Esophagus squamous epithelium (tissue), 5 donors: Measurements from ENCODE around the gene FOCAD. TPM values are rescaled to one million over a fixed set of nuclear protein-coding genes. Genes with fewer than 3 reads are reported as not detected.

Source experiments
- DNase-seq: peaks from one replicate; lab custom pipeline; 2025; lab: John Stamatoyannopoulos, UW
- H3K27ac ChIP-seq, 4 donors: fragments of 200-600 bp; sonication (generic); one replicate each; pipeline ENCODE4 v1.5.1; 2016 to 2019; ENCODE audit warnings: mild to moderate bottlenecking in 1 of 4
- H3K27me3 ChIP-seq, 4 donors: fragments of 200-600 bp; sonication (generic); 1 replicate in 3 of 4; 2 replicates in 1 of 4; pipeline versions ENCODE4 v1.5.1 to v1.6.0; 2017 to 2021; ENCODE audit warnings: antibody characterized with exemption in 1 of 4
- H3K36me3 ChIP-seq, 3 donors: fragments of 200-600 bp; sonication (generic); one replicate each; pipeline ENCODE4 v1.5.1; 2016 to 2019
- H3K4me1 ChIP-seq, 3 donors: fragments of 200-600 bp; sonication (generic); one replicate each; pipeline ENCODE4 v1.5.1; 2017 to 2019
- H3K4me3 ChIP-seq, 4 donors: fragments of 200-600 bp; sonication (generic); 1 replicate in 3 of 4; 2 replicates in 1 of 4; pipeline ENCODE4 v1.5.1; 2016 to 2019; ENCODE audit warnings: mild to moderate bottlenecking in 2 of 4, moderate library complexity in 1 of 4
- H3K9me3 ChIP-seq, 3 donors: fragments of 200-600 bp; sonication (generic); one replicate each; pipeline ENCODE4 v1.5.1; 2016 to 2019
- CTCF ChIP-seq, 6 experiments: fragments of 450-650 bp in 4 of 6; fragments of 200-600 bp in 2 of 6; sonication (generic) in 2 of 6; IDR thresholded peaks; one replicate each; pipeline ENCODE4 v1.5.1; 2016 to 2019; ENCODE audit warnings: antibody characterized with exemption in 6 of 6, mild to moderate bottlenecking in 4 of 6, moderate library complexity in 4 of 6
- POLR2A ChIP-seq, 4 donors: fragments of 450-650 bp; IDR thresholded peaks; one replicate each; pipeline ENCODE4 v1.6.1; 2017; ENCODE audit warnings: antibody characterized with exemption in 4 of 4, mild to moderate bottlenecking in 4 of 4, moderate library complexity in 3 of 4
- WGBS, 2 donors: methylation state at CpG; one replicate each; pipeline ENCODE4 v1.1.5; 2018; 5-methylcytosine and 5-hydroxymethylcytosine counted together
- intact Hi-C: fragments of 100-400 bp; cut with DNase I; formaldehyde crosslinking; loops from one replicate; pipeline ENCODE4 v1.15.0; 2022
- total RNA-seq, 4 donors: library from RNA; depleted of rRNA; stranded (reverse); fragments of >200 nt; gene quantifications; one replicate each; pipeline ENCODE4 v1.1.0, GENCODE V29; 2016
- donor health status: DM: yes; HTN: yes; CAD: no.

FOCAD gene
- total RNA-seq, 4 donors from 2014 or later, result 20.7 to 34.9 (median 25.5) TPM

DNA sequence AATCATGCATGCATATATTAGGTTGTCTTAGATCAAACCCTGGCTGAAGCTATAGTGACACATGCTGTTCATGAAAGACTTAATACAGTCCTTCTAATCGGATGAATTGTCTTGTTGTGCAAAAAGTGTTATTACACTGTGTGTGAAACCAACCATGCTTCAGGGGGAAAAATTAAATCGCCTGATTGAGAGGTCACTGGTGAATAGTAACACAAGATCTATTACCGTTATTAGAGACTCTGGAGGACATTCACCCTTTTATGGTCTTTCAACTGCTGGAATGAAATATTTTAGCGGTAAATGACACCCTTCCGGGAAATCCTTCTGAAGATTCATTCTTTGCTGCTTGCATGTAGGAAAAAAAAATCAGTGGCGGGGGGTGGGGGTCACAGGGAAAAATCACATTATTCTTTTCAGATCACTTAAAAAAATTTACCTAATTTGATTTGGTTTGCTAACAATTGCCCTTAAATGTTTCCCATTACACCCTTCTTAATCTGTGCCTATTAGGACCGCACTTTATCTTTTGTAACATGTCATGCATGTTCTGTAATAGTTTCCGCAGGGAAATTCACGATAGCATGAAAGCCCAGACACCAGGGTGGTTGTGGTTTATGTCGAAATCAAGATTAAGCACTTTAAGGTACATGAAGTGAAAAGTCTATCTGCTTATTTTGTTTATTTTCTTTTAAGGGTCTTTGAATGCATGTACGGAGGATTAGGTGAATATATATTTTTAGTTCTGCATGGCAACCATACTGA lies 120.6 kb downstream of the FOCAD start:
- 79 to 90% methylated on average over 11 of the region's 11 CpGs for WGBS, 2 donors
- H3K4me1 ChIP-seq, result no peaks in the 10 kb centered on the region
- no peaks in the 10 kb centered on the region for H3K27me3 ChIP-seq
- no peak overlapping the region for H3K4me3 ChIP-seq
- no peak for DNase-seq
- no peaks in the 10 kb centered on the region for H3K9me3 ChIP-seq
- H3K27ac ChIP-seq, result no peak overlapping the region
- no peaks in the 10 kb centered on the region for H3K36me3 ChIP-seq
- intact Hi-C loops, result no loop called here
- no peak for TF ChIP-seq POLR2A (IDR thresholded peaks at IDR 0.05)
- TF ChIP-seq CTCF (IDR thresholded peaks at IDR 0.05), result no peak

DNA sequence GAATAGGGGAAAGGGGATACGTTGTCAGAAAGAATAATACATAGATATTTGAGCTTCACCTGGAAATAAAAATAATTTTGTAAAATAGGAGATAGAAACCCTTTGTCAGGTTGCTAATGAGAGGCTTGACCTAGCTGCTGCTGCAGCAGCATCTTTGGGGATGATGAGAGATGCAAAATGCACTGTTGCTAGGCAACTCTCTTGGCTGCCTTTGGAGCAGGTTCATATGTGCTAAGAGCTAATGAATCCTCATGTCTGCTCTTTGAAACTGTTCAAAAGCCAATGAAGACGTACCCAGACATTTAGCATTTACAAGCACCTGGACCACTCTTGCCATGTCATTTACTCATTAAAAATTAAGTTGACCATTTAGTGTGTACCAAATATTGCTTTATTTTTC lies 121.7 kb downstream of the FOCAD start:
- Histone ChIP-seq H3K4me3 (no peak overlapping the region), H3K27ac (no peak overlapping the region), H3K27me3 (no peaks in the 10 kb centered on the region), H3K9me3 (no peaks in the 10 kb centered on the region), H3K36me3 (no peaks in the 10 kb centered on the region), H3K4me1 (no peaks in the 10 kb centered on the region)
- TF ChIP-seq CTCF (IDR thresholded peaks at IDR 0.05) (no peak), POLR2A (IDR thresholded peaks at IDR 0.05) (no peak)
- no peak for DNase-seq
- intact Hi-C loops, result no loop called here
- WGBS, 2 donors, result 87 to 96% methylated on average over 2 of the region's 2 CpGs

- intact Hi-C loops, result no loop called here
- Histone ChIP-seq H3K4me3 (no peak overlapping the region), H3K36me3 (no peaks in the 10 kb centered on the region), H3K4me1 (no peaks in the 10 kb centered on the region), H3K27me3 (no peaks in the 10 kb centered on the region), H3K9me3 (no peaks in the 10 kb centered on the region), H3K27ac (no peak overlapping the region)
- TF ChIP-seq POLR2A (IDR thresholded peaks at IDR 0.05), result no peak
- TF ChIP-seq CTCF (IDR thresholded peaks at IDR 0.05), result no peak
- WGBS, 2 donors, result 76 to 77% methylated on average over 8 of the region's 8 CpGs
- no peak for DNase-seq
These were observed 123.9 kb downstream of the FOCAD start for GRCh38 chr9:20808002-20808401.

- Histone ChIP-seq H3K4me1 (peaks cover 0 to 8% (median 0%) of the 10 kb centered on the region in 3 donors), H3K4me3 (no peak overlapping the region), H3K9me3 (no peaks in the 10 kb centered on the region), H3K36me3 (no peaks in the 10 kb centered on the region), H3K27ac (no peak overlapping the region), H3K27me3 (no peaks in the 10 kb centered on the region)
- DNase-seq, result no peak
- TF ChIP-seq POLR2A (IDR thresholded peaks at IDR 0.05) (no peak), CTCF (IDR thresholded peaks at IDR 0.05) (no peak)
- intact Hi-C loops, result no loop called here
These were observed 127.8 kb downstream of the FOCAD start for GRCh38 chr9:20811872-20812271.

DNA sequence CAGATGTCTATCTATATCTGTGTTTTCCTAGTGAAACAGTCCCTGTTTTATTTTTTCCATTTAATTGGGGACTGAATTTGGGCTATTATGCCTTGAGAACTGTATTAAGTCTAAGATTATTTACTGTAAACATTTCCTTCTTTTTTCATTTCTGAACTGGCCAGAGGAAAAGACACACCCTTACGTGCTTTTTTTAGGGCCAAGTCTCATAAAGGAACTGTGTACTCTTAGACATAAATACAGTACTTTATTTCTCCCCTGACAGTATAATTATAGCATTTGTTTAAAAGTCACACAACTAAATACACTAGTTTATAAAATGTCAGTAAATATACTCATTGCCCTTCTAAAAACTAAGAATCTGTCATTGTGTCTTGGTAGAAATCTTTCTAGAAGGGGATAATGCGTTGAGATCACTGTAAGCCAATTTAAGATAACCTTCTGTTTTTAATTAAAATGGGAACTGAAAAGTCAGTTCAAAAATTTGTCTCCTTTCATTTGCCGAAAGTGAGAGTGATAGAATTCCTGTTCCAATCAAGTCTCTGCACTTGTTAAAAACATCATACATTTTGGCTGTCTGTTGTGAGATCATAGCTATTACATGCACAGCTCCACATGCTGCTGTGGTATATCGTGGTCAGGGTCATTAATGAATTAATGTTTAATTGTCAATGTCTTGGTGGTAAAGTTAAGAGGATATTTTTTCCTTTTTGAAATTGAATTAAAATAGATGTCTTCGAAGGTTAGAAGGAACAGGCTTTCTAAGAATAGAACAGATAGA lies 132.1 kb downstream of the FOCAD start:
- Histone ChIP-seq H3K27me3 (no peaks in the 10 kb centered on the region), H3K9me3 (no peaks in the 10 kb centered on the region), H3K27ac (no peak overlapping the region), H3K36me3 (no peaks in the 10 kb centered on the region), H3K4me3 (no peak overlapping the region), H3K4me1 (peaks cover 0 to 8% (median 0%) of the 10 kb centered on the region in 3 donors)
- WGBS, 2 donors, result 53 to 68% methylated on average over 5 of the region's 5 CpGs
- no peak for TF ChIP-seq POLR2A (IDR thresholded peaks at IDR 0.05)
- no peak for TF ChIP-seq CTCF (IDR thresholded peaks at IDR 0.05)
- intact Hi-C loops, result no loop called here
- DNase-seq, result no peak
